SK-N-SH treated with all-trans-retinoic acid at 6 μM for 48 hours (cell line): ENCODE measurements around the gene METRNL.

Experiments used
- ATAC-seq: fragments of 200-7000 bp; cut with Tn5 transposase; 3 replicates; pipeline ENCODE4 v1.9.1; 2020; ENCODE audit warnings: mild to moderate bottlenecking, moderate library complexity
- BACH2 ChIP-seq: fragments of 250-450 bp; sonication (Bioruptor Pico); IDR thresholded peaks from 2 replicates; pipeline ENCODE4 v1.9.0; 2021; ENCODE audit warnings: mild to moderate bottlenecking, borderline replicate concordance
- CSDC2 ChIP-seq: fragments of 250-450 bp; sonication (Bioruptor Pico); IDR thresholded peaks from 2 replicates; pipeline ENCODE4 v1.5.0; 2020; ENCODE audit warnings: mild to moderate bottlenecking, moderate library complexity
- ESRRG ChIP-seq: fragments of 250-450 bp; sonication (Bioruptor Pico); IDR thresholded peaks from 2 replicates; pipeline ENCODE4 v1.6.1; 2021; ENCODE audit warnings: mild to moderate bottlenecking
- GLIS3 ChIP-seq: fragments of 250-450 bp; sonication (Bioruptor Pico); IDR thresholded peaks from 2 replicates; pipeline ENCODE4 v1.5.0; 2020; ENCODE audit warnings: mild to moderate bottlenecking, moderate library complexity
- ISL1 ChIP-seq: fragments of 250-450 bp; sonication (Bioruptor Pico); IDR thresholded peaks from 2 replicates; pipeline ENCODE4 v2.1.2; 2022; ENCODE audit warnings: mild to moderate bottlenecking, moderate library complexity
- PPARA ChIP-seq: fragments of 250-450 bp; sonication (Bioruptor Pico); IDR thresholded peaks from 2 replicates; pipeline ENCODE4 v1.5.0; 2020; ENCODE audit warnings: mild to moderate bottlenecking, borderline replicate concordance
- RARB ChIP-seq: fragments of 250-450 bp; sonication (Bioruptor Pico); IDR thresholded peaks from 2 replicates; pipeline ENCODE4 v1.8.0; 2021; ENCODE audit warnings: mild to moderate bottlenecking, moderate library complexity
- SNAI2 ChIP-seq: fragments of 250-450 bp; sonication (Bioruptor Pico); IDR thresholded peaks from 2 replicates; pipeline ENCODE4 v1.5.0; 2020; ENCODE audit warnings: mild to moderate bottlenecking, moderate library complexity
- TCF4 ChIP-seq: fragments of 250-450 bp; sonication (Bioruptor Pico); IDR thresholded peaks from 2 replicates; pipeline ENCODE4 v1.8.0; 2021; ENCODE audit warnings: mild to moderate bottlenecking, moderate library complexity, borderline replicate concordance
- TOX ChIP-seq: fragments of 250-450 bp; sonication (Bioruptor Pico); IDR thresholded peaks from 2 replicates; pipeline ENCODE4 v1.8.0; 2021; ENCODE audit warnings: mild to moderate bottlenecking, moderate library complexity, borderline replicate concordance
- ZFP3 ChIP-seq: fragments of 250-450 bp; sonication (Bioruptor Pico); IDR thresholded peaks from 2 replicates; pipeline ENCODE4 v1.5.0; 2020; ENCODE audit warnings: mild to moderate bottlenecking, moderate library complexity
- ZFP30 ChIP-seq: fragments of 450-650 bp; formaldehyde crosslinking; IDR thresholded peaks from 2 replicates; pipeline ENCODE4 v1.5.0; 2022; ENCODE audit warnings: mild to moderate bottlenecking, moderate library complexity
- ZNF565 ChIP-seq: fragments of 450-650 bp; formaldehyde crosslinking; conservative IDR thresholded peaks from 2 replicates; pipeline ENCODE4 v1.5.0; 2020; ENCODE audit warnings: low read depth, mild to moderate bottlenecking, moderate library complexity
- ZNF70 ChIP-seq: fragments of 450-650 bp; formaldehyde crosslinking; IDR thresholded peaks from 2 replicates; pipeline ENCODE4 v1.5.0; 2020; ENCODE audit warnings: mild to moderate bottlenecking, moderate library complexity
- ZNF8 ChIP-seq: fragments of 450-650 bp; formaldehyde crosslinking; IDR thresholded peaks from 2 replicates; pipeline ENCODE4 v1.5.0; 2020; ENCODE audit warnings: mild to moderate bottlenecking, moderate library complexity
- TF ChIP-seq, protein P1 (sequence below): fragments of 250-450 bp; sonication (Bioruptor Pico); IDR thresholded peaks from 2 replicates; pipeline ENCODE4 v1.5.1; 2021; ENCODE audit warnings: mild to moderate bottlenecking, moderate library complexity
- TF ChIP-seq, protein P2 (sequence below): fragments of 250-450 bp; sonication (Bioruptor Pico); IDR thresholded peaks from 2 replicates; pipeline ENCODE4 v1.5.1; 2020; ENCODE audit warnings: low read depth, mild to moderate bottlenecking, moderate library complexity
- TF ChIP-seq, protein P3 (sequence below): fragments of 250-450 bp; sonication (Bioruptor Pico); IDR thresholded peaks from 2 replicates; pipeline ENCODE4 v1.5.0; 2020; ENCODE audit warnings: mild to moderate bottlenecking, moderate library complexity
- TF ChIP-seq, protein P4 (sequence below): fragments of 250-450 bp; sonication (Bioruptor Pico); IDR thresholded peaks from 2 replicates; pipeline ENCODE4 v1.8.0; 2020; ENCODE audit warnings: mild to moderate bottlenecking, moderate library complexity, borderline replicate concordance

The METRNL gene

DNA sequence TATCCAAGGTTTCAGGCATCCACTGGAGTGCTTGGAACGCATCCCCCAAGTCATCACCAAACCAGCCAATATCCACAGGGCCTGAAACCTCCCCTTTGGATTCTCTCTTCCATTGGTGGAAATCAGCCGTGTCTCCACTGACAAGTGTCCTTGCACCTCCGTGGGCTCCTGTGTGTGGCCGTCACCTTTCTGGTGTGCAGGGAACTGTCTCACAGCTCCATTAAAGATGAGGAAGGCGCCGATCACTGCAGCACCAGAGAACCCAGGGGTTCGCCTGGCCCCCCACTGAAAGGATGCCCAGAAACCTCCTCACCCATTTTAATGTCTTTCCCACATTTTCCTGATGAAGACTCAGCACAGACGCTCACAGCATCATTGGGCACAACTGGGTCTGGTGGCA lies 17.8 kb upstream of the METRNL start:
- no peak for ATAC-seq
- no peak for TF ChIP-seq ESRRG (CRISPR knock-in tag)
- TF ChIP-seq SNAI2 (CRISPR knock-in tag), result no peak
- TF ChIP-seq ZNF565, result no peak
- TF ChIP-seq ZNF8 (CRISPR knock-in tag), result no peak
- no peak for TF ChIP-seq TOX
- no peak for TF ChIP-seq PPARA (CRISPR knock-in tag)
- TF ChIP-seq BACH2 (CRISPR knock-in tag), result no peak
- TF ChIP-seq RARB (CRISPR knock-in tag), result no peak
- TF ChIP-seq, protein P1, sequence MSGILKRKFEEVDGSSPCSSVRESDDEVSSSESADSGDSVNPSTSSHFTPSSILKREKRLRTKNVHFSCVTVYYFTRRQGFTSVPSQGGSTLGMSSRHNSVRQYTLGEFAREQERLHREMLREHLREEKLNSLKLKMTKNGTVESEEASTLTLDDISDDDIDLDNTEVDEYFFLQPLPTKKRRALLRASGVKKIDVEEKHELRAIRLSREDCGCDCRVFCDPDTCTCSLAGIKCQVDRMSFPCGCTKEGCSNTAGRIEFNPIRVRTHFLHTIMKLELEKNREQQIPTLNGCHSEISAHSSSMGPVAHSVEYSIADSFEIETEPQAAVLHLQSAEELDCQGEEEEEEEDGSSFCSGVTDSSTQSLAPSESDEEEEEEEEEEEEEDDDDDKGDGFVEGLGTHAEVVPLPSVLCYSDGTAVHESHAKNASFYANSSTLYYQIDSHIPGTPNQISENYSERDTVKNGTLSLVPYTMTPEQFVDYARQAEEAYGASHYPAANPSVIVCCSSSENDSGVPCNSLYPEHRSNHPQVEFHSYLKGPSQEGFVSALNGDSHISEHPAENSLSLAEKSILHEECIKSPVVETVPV (CRISPR knock-in tag), result no peak
- TF ChIP-seq, protein P2, sequence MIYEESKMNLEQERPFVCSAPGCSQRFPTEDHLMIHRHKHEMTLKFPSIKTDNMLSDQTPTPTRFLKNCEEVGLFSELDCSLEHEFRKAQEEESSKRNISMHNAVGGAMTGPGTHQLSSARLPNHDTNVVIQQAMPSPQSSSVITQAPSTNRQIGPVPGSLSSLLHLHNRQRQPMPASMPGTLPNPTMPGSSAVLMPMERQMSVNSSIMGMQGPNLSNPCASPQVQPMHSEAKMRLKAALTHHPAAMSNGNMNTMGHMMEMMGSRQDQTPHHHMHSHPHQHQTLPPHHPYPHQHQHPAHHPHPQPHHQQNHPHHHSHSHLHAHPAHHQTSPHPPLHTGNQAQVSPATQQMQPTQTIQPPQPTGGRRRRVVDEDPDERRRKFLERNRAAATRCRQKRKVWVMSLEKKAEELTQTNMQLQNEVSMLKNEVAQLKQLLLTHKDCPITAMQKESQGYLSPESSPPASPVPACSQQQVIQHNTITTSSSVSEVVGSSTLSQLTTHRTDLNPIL, result no peak
- TF ChIP-seq, protein P3, sequence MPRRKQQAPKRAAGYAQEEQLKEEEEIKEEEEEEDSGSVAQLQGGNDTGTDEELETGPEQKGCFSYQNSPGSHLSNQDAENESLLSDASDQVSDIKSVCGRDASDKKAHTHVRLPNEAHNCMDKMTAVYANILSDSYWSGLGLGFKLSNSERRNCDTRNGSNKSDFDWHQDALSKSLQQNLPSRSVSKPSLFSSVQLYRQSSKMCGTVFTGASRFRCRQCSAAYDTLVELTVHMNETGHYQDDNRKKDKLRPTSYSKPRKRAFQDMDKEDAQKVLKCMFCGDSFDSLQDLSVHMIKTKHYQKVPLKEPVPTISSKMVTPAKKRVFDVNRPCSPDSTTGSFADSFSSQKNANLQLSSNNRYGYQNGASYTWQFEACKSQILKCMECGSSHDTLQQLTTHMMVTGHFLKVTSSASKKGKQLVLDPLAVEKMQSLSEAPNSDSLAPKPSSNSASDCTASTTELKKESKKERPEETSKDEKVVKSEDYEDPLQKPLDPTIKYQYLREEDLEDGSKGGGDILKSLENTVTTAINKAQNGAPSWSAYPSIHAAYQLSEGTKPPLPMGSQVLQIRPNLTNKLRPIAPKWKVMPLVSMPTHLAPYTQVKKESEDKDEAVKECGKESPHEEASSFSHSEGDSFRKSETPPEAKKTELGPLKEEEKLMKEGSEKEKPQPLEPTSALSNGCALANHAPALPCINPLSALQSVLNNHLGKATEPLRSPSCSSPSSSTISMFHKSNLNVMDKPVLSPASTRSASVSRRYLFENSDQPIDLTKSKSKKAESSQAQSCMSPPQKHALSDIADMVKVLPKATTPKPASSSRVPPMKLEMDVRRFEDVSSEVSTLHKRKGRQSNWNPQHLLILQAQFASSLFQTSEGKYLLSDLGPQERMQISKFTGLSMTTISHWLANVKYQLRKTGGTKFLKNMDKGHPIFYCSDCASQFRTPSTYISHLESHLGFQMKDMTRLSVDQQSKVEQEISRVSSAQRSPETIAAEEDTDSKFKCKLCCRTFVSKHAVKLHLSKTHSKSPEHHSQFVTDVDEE, result no peak

DNA sequence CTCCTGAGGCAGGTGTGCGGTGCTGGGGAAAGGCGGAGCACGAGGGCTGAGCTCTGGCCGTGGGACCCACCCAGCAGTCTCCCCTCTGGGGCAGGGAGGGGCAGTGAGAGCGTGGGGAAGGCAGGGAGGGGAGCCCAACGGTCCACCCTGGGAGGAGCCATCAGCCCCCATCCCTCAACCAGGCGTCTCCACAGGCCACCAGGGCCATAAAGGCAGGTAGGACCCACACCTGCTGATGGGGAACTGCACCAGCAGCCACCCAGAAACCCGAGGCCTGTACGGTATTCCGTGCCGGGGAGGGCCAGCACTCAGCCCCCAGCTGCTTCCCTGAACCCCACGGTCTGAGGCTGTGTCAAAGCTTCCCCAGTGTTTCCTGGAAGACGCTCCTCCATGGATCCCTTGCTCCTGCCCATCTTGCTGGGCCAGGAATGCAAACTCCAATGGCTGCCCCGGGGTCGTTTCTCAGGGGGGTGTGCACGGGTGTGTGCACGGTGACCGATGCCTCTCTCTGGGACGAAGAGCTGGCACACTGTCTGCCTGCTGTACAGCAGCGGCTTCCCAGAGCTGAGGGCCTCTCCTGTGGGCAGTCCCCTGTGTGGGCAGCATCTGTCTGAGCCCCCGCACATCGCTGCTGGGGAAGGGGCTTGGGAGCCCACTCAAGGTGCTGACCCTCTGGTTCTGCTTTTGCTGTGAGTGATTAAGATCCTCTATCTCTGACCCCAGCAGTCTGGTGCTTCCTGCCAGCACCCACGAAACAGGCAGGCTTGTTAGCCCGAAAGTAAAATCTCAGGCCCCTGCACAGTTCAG lies 17.2 kb upstream of the METRNL start:
- no peak for ATAC-seq
- no peak for TF ChIP-seq SNAI2 (CRISPR knock-in tag)
- no peak for TF ChIP-seq ZNF8 (CRISPR knock-in tag)
- no peak for TF ChIP-seq CSDC2 (CRISPR knock-in tag)
- TF ChIP-seq GLIS3, result no peak
- TF ChIP-seq ZNF565, result no peak
- no peak for TF ChIP-seq ZFP3 (CRISPR knock-in tag)
- TF ChIP-seq, protein P3, result no peak
- no peak for TF ChIP-seq ZFP30 (CRISPR knock-in tag)
- TF ChIP-seq RARB (CRISPR knock-in tag), result no peak
- TF ChIP-seq ISL1 (CRISPR knock-in tag), result no peak
- no peak for TF ChIP-seq ZNF70 (CRISPR knock-in tag)

DNA sequence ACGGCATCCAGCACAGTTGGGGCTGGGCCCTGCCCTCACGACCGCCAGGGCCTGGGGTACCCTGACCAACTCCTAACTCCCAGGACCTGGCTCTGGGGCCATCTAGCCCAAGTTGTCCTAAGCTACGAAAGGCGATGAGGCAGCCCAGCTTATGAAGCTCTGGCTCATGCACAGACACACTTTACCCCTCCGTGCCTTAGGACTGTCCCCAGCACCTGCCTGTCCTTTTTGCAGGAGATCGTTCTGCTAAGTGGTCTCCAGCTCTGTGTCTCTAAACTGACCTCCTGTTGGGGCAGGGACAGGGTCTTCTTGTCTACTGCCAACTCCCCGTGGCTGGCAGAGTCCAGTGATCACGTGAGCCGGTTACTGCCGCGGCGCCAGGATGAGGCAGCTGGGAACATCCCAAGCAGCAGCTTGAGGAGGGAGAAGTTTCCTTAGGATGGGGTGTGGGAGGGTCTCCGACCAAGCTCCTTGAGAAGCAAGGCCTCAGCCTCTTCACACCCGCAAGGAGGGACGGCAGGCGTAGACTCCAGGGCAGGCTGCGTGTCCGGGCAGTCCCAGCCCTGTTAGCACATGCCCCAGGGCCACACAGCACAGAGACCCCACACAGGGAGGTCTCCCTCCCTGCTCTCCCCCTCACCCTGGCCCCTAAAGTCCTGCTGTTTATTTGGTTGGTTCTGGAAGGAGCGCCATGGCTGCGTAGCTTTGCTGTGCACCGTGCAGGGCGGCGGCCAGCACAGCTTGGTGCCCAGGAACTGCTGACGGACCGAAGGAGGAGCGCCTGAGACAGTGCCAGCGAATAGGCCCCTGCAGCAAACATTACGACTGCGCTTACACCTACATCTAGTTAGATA lies 16.4 kb upstream of the METRNL start:
- no peak; the same call in 1 of the 3 replicates for ATAC-seq
- TF ChIP-seq, protein P4, sequence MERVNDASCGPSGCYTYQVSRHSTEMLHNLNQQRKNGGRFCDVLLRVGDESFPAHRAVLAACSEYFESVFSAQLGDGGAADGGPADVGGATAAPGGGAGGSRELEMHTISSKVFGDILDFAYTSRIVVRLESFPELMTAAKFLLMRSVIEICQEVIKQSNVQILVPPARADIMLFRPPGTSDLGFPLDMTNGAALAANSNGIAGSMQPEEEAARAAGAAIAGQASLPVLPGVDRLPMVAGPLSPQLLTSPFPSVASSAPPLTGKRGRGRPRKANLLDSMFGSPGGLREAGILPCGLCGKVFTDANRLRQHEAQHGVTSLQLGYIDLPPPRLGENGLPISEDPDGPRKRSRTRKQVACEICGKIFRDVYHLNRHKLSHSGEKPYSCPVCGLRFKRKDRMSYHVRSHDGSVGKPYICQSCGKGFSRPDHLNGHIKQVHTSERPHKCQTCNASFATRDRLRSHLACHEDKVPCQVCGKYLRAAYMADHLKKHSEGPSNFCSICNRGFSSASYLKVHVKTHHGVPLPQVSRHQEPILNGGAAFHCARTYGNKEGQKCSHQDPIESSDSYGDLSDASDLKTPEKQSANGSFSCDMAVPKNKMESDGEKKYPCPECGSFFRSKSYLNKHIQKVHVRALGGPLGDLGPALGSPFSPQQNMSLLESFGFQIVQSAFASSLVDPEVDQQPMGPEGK (CRISPR knock-in tag), result no peak
- TF ChIP-seq TCF4, result no peak
